ENCODE results near the gene NUDT8. TPM values are rescaled to one million over a fixed set of nuclear protein-coding genes. Genes with fewer than 3 reads are reported as not detected.
A peak's percentile ranks its signal among the peaks of the same experiment; 100 is the strongest.

NUDT8 gene
- polyA plus RNA-seq, 1 donor (not counting 4 experiments of a cell fraction or from before 2014, with no cell fraction given) = 1.1 TPM

DNA sequence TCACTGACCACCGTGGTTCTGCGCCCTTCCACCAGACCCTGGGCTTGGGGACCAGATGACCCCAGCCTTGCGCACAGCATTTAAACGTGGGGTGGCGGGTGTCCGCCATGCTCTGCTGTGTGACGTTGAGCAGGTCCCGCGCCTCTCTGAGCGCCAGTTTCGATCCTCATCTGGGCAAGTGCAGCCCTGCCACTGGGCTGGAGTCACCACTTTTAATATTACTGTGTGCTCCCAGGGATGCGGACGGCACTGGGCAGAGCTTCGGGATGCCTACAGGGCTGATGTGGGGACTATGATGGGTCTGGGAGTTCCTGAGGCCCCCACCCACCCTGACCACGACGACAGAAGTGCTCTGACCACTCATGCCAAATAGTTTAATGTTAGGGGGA, 1.2 kb upstream of the NUDT8 start:
- peak overlapping the region; percentile 66 to 78 (median 73) for H3K4me3 ChIP-seq (ENCODE audit: control insufficient read depth in 2 of 3, extremely low read depth in 1 of 3, insufficient read depth in 2 of 3, low read depth in 1 of 3, low read length in 3 of 3)
- H4K20me1 ChIP-seq (ENCODE audit: control insufficient read depth, extremely low read depth, insufficient read depth, low read length) = no peaks in the 10 kb centered on the region
- H2AFZ ChIP-seq (ENCODE audit: control insufficient read depth, low read length) = peak overlapping the region; percentile 64
- no peaks in the 10 kb centered on the region for H3K9me3 ChIP-seq (ENCODE audit: control insufficient read depth, low read depth, low read length)
- H3K36me3 ChIP-seq (ENCODE audit: control insufficient read depth in 2 of 2, extremely low read depth in 1 of 2, insufficient read depth in 2 of 2, low read length in 2 of 2) = no peaks in the 10 kb centered on the region
- FAIRE-seq (no peak), DNase-seq (ENCODE audit: low read depth, low spot score) (no peak)
- H3K4me1 ChIP-seq (ENCODE audit: control insufficient read depth, extremely low read depth, insufficient read depth, low read length) = peaks cover 6% of the 10 kb centered on the region
- H3K27ac ChIP-seq (ENCODE audit: control insufficient read depth, insufficient read depth, low read length) = peak overlapping the region; percentile 64
- H3K9me1 ChIP-seq (ENCODE audit: control insufficient read depth, extremely low read depth, insufficient read depth, low read length) = no peaks in the 10 kb centered on the region
- dilution Hi-C loops (cut with MboI; ENCODE audit: extremely low pct_ligation_motif_present, low sequenced_read_pairs) = no loop called here
- no peaks in the 10 kb centered on the region for H3K79me2 ChIP-seq (ENCODE audit: control insufficient read depth, insufficient read depth, low read length)
- H3K27me3 ChIP-seq (ENCODE audit: control insufficient read depth, extremely low read depth, insufficient read depth, low read length) = no peaks in the 10 kb centered on the region
- TF ChIP-seq, protein P1, sequence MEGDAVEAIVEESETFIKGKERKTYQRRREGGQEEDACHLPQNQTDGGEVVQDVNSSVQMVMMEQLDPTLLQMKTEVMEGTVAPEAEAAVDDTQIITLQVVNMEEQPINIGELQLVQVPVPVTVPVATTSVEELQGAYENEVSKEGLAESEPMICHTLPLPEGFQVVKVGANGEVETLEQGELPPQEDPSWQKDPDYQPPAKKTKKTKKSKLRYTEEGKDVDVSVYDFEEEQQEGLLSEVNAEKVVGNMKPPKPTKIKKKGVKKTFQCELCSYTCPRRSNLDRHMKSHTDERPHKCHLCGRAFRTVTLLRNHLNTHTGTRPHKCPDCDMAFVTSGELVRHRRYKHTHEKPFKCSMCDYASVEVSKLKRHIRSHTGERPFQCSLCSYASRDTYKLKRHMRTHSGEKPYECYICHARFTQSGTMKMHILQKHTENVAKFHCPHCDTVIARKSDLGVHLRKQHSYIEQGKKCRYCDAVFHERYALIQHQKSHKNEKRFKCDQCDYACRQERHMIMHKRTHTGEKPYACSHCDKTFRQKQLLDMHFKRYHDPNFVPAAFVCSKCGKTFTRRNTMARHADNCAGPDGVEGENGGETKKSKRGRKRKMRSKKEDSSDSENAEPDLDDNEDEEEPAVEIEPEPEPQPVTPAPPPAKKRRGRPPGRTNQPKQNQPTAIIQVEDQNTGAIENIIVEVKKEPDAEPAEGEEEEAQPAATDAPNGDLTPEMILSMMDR (optimal IDR thresholded peaks at IDR 0.05 in 1 of 3, IDR thresholded peaks at IDR 0.05 in 1 of 3, conservative IDR thresholded peaks at IDR 0.05 in 1 of 3; ENCODE audit: extremely low read depth in 1 of 3, insufficient read depth in 2 of 3, low read length in 3 of 3) = no peak
- TF ChIP-seq EZH2 (IDR thresholded peaks at IDR 0.05; ENCODE audit: low read length) = no peak
- H3K9ac ChIP-seq (ENCODE audit: control insufficient read depth, extremely low read depth, insufficient read depth, low read length) = peak overlapping the region; percentile 76
- peak overlapping the region; percentile 58 for H3K4me2 ChIP-seq (ENCODE audit: control insufficient read depth, extremely low read depth, insufficient read depth, low read depth, low read length)

DNA sequence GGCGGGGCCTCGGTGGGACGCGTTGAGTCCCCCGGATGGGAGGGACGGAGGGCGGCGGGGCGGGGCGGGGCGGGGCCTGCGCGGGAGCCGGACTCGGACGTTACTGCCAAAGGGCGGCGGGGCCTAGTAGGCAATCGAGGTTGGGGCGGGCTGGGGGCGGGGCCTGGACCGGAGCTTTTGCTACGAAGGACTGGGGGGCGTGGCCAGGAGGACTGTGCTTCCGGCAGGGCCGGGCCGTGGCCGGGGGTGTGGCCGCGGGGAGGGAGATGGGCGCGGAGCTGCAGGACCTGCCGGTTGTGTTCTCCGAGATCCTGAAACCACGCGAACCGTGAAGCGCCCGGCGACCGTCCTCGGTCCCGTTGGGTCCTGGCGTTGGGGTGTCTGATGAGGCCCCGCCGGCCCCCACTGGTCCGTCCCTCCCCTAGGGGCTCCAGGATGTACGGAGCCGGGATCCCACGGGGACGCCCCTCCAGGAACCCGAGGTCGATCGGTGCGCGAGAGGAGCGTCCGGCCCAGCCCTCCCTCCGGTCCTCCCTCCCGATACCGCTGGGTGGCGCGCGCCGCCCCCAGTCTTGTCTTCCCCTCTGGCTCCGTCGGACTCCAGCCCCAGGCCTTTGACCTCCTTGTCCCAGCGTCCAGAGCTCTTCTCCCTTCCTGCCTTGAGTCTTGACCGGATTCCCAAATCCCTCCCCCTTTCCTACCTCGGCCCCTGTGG, 648 bp upstream of the NUDT8 start:
- H3K9ac ChIP-seq (ENCODE audit: control insufficient read depth, extremely low read depth, insufficient read depth, low read length) = peak overlapping the region; percentile 76
- DNase-seq (ENCODE audit: low read depth, low spot score) = peak; percentile 86
- no peaks in the 10 kb centered on the region for H3K79me2 ChIP-seq (ENCODE audit: control insufficient read depth, insufficient read depth, low read length)
- H3K4me1 ChIP-seq (ENCODE audit: control insufficient read depth, extremely low read depth, insufficient read depth, low read length) = peaks cover 6% of the 10 kb centered on the region
- H3K27me3 ChIP-seq (ENCODE audit: control insufficient read depth, extremely low read depth, insufficient read depth, low read length) = no peaks in the 10 kb centered on the region
- H3K36me3 ChIP-seq (ENCODE audit: control insufficient read depth in 2 of 2, extremely low read depth in 1 of 2, insufficient read depth in 2 of 2, low read length in 2 of 2) = no peaks in the 10 kb centered on the region
- dilution Hi-C loops (cut with MboI; ENCODE audit: extremely low pct_ligation_motif_present, low sequenced_read_pairs) = no loop called here
- H2AFZ ChIP-seq (ENCODE audit: control insufficient read depth, low read length) = peak overlapping the region; percentile 90
- H3K9me3 ChIP-seq (ENCODE audit: control insufficient read depth, low read depth, low read length) = no peaks in the 10 kb centered on the region
- peak overlapping the region; percentile 66 to 78 (median 73) for H3K4me3 ChIP-seq (ENCODE audit: control insufficient read depth in 2 of 3, extremely low read depth in 1 of 3, insufficient read depth in 2 of 3, low read depth in 1 of 3, low read length in 3 of 3)
- no peak for FAIRE-seq
- no peaks in the 10 kb centered on the region for H3K9me1 ChIP-seq (ENCODE audit: control insufficient read depth, extremely low read depth, insufficient read depth, low read length)
- H4K20me1 ChIP-seq (ENCODE audit: control insufficient read depth, extremely low read depth, insufficient read depth, low read length) = no peaks in the 10 kb centered on the region
- peak overlapping the region; percentile 58 for H3K4me2 ChIP-seq (ENCODE audit: control insufficient read depth, extremely low read depth, insufficient read depth, low read depth, low read length)
- no peak for TF ChIP-seq EZH2 (IDR thresholded peaks at IDR 0.05; ENCODE audit: low read length)
- TF ChIP-seq, protein P1 (optimal IDR thresholded peaks at IDR 0.05 in 1 of 3, IDR thresholded peaks at IDR 0.05 in 1 of 3, conservative IDR thresholded peaks at IDR 0.05 in 1 of 3; ENCODE audit: extremely low read depth in 1 of 3, insufficient read depth in 2 of 3, low read length in 3 of 3) = peak; percentile 64 to 91 (median 85)
- H3K27ac ChIP-seq (ENCODE audit: control insufficient read depth, insufficient read depth, low read length) = peak overlapping the region; percentile 64
